ENCODE data around the gene ERC2.

Gene ERC2

DNA sequence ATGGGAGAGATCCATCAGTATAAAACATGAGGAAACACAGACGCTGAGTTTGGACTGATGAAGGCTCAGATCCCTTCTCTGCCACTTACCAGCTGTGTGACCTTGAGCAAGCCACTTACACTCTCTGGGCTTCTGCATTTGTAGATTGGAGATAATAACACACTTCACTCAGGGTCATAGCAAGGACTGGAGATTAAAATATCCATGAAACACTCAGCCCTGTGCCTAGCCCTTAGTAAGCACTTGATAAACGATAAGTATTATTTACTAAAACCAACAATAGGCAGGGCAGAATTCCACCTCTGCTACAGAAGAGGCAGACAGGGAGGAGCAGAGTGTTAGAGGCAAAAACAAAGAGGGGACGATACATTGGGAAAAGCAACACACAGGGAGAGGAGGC, 560.7 kb downstream of the ERC2 start:
- H3K36me3 Mint-ChIP-seq (ENCODE audit: low read depth): no peaks in the 10 kb centered on the region
- no peaks in the 10 kb centered on the region for H3K9me3 Mint-ChIP-seq

DNA sequence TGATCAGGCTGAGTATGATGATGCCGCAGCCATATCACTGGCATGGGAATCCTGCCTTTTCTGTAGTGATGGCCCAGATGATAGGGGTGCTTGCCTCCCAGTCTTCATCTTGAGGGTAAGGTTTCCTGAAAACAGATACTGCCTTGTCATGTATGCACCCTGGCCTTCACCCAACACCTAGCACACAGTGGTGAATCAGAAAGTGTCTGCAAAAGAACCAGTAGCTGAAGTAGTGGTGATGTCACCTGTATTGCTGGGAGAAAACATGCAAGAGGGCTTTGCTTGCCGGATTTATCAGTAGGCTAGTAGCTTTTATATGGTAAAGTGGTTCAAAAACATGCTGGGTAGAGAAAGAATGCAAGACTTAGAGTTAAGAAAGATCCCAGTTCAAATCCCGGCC, 561.4 kb downstream of the ERC2 start:
- Mint-ChIP-seq H3K9me3 (no peaks in the 10 kb centered on the region), H3K27me3 (ENCODE audit: low read depth) (no peaks in the 10 kb centered on the region), H3K4me1 (ENCODE audit: low read depth) (no peaks in the 10 kb centered on the region), H3K27ac (no peak overlapping the region), H3K4me3 (no peak overlapping the region), H3K36me3 (ENCODE audit: low read depth) (no peaks in the 10 kb centered on the region)

More for the DNA sequence above, 560.7 kb downstream of the ERC2 start:
- Mint-ChIP-seq H3K27me3 (ENCODE audit: low read depth) (no peaks in the 10 kb centered on the region), H3K4me1 (ENCODE audit: low read depth) (no peaks in the 10 kb centered on the region), H3K4me3 (no peak overlapping the region), H3K27ac (no peak overlapping the region)

DNA sequence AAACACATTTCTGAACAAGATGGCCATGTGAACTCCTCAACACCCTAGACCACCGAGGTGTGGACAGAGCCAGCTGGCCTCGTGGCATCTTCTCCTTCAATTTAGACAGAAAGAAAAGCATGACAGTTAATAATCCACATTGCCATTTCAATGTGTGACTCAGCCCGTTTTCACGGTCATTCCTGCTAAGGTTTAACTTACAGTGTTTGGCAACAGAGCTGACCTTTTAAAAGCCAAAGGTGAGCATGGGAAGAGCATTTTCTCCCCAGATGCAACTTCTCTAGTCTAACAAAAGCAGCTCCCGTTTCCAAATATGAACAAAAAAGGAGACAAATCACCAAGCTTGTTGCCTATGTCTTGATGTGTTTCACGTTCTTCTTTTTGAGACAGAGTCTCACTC, 563.6 kb downstream of the ERC2 start:
- H3K36me3 Mint-ChIP-seq (ENCODE audit: low read depth): no peaks in the 10 kb centered on the region
- no peaks in the 10 kb centered on the region for H3K27me3 Mint-ChIP-seq (ENCODE audit: low read depth)
- H3K27ac Mint-ChIP-seq: no peak overlapping the region
- H3K4me3 Mint-ChIP-seq: no peak overlapping the region
- no peaks in the 10 kb centered on the region for H3K4me1 Mint-ChIP-seq (ENCODE audit: low read depth)
- H3K9me3 Mint-ChIP-seq: no peaks in the 10 kb centered on the region

DNA sequence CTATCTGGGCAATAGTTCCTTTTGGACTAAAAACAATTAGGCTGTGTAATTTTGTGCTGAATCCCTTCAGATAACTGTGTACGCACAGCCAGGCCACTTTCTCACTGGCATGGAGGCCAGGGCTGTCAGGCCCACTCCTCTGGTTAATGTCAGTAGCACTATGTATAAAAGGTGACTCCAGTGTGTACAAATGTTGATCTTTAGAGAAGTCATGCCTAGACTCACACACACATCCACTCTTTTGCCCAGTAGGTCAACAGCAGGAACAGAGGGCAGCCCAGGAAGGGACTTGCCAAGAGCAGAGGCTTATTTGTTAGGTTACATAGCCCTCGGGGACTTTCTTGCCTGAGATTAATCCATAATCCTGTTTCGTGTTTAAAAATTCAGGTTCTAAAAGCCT, 564.6 kb downstream of the ERC2 start:
- Mint-ChIP-seq H3K27me3 (ENCODE audit: low read depth) (no peaks in the 10 kb centered on the region), H3K27ac (no peak overlapping the region), H3K4me1 (ENCODE audit: low read depth) (no peaks in the 10 kb centered on the region), H3K4me3 (no peak overlapping the region), H3K9me3 (no peaks in the 10 kb centered on the region), H3K36me3 (ENCODE audit: low read depth) (no peaks in the 10 kb centered on the region)

DNA sequence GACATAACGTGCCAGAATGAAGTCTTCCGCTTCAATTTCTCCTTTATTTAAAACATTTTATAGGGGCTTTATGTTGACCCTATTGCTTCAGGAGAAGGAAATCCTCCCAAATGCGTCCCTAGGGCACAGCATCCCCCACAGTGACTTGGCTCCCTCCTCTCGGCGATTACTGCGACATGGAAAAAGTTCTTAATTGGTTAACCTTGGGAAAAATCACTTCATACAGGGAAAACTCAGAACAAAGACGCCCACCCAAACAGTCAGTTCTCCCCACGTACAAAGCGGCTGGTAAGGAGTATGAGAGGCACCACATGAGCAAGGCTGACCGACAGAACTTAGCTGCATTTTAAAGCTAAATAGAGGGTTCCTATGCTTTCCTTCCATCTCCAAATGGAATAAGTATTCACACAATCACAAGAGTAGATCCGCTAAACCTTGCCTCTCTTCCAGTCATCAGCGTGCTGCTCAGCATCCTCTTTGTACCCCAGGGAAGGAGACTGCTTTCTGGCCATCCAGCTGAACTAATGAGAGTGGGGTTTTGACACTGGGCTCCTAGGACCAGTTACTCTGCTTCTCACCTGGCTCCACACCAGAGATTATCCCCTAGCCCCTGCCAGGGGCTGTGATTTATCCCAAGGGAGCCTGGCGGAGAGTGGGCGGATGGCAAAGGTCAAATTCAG, 565.9 kb downstream of the ERC2 start:
- H3K27me3 Mint-ChIP-seq (ENCODE audit: low read depth): no peaks in the 10 kb centered on the region
- no peaks in the 10 kb centered on the region for H3K9me3 Mint-ChIP-seq
- H3K27ac Mint-ChIP-seq: no peak overlapping the region
- H3K4me1 Mint-ChIP-seq (ENCODE audit: low read depth): no peaks in the 10 kb centered on the region
- no peak overlapping the region for H3K4me3 Mint-ChIP-seq
- no peaks in the 10 kb centered on the region for H3K36me3 Mint-ChIP-seq (ENCODE audit: low read depth)

DNA sequence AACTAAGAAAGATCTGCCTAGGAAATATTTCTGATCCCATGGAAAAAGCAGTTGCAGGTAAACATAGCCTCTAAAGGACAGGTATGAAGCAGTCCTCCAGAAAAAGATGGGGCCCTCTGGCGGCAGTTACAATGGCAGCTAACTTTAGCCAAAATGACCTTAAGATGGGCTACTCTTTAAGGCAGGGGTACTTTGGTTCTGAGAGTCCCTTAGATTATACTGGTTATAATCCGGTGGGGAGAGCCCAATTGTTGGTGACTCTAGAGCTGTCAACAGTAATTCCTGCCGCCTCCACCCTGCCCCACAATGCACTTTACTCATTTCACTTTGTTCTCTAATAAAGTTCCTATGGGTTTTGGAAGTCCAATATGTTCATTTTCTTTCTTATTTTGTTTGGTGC, 568.4 kb downstream of the ERC2 start:
- H3K9me3 Mint-ChIP-seq: no peaks in the 10 kb centered on the region
- no peaks in the 10 kb centered on the region for H3K4me1 Mint-ChIP-seq (ENCODE audit: low read depth)
- no peak overlapping the region for H3K27ac Mint-ChIP-seq
- H3K4me3 Mint-ChIP-seq: no peak overlapping the region
- no peaks in the 10 kb centered on the region for H3K27me3 Mint-ChIP-seq (ENCODE audit: low read depth)
- no peaks in the 10 kb centered on the region for H3K36me3 Mint-ChIP-seq (ENCODE audit: low read depth)

DNA sequence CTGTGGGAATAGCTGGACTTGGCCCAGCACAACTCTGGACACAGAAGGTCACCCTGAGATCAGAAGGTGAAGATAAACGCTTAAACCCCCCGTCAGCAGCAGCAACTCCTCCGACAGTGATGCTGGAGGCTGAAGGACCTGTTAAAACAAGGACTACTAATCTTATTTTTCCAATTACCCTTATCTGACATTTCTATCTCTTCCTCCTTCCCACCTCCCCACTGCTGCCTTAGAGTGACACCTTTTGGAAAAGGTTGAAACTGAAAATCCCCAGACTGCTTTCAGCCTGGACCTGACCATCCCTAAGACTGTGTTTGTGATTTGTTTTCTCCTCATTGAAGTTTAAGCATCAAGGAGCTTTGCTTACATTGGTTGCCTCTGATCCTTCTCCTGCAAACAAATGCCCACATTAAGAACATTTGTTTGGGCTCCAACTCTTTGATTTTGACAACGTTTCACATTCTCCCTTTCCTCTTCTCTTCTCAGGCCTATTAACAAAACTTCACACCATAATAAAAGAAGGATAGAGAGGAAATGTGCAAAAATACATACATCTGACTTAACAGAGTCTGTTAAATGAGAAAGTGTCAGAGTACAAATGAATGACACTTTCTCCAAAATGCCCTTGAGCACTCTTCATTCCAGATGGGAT, 570.6 kb downstream of the ERC2 start:
- no peaks in the 10 kb centered on the region for H3K27me3 Mint-ChIP-seq (ENCODE audit: low read depth)
- H3K27ac Mint-ChIP-seq: no peak overlapping the region
- H3K4me3 Mint-ChIP-seq: no peak overlapping the region
- no peaks in the 10 kb centered on the region for H3K4me1 Mint-ChIP-seq (ENCODE audit: low read depth)
- H3K36me3 Mint-ChIP-seq (ENCODE audit: low read depth): no peaks in the 10 kb centered on the region
- no peaks in the 10 kb centered on the region for H3K9me3 Mint-ChIP-seq

DNA sequence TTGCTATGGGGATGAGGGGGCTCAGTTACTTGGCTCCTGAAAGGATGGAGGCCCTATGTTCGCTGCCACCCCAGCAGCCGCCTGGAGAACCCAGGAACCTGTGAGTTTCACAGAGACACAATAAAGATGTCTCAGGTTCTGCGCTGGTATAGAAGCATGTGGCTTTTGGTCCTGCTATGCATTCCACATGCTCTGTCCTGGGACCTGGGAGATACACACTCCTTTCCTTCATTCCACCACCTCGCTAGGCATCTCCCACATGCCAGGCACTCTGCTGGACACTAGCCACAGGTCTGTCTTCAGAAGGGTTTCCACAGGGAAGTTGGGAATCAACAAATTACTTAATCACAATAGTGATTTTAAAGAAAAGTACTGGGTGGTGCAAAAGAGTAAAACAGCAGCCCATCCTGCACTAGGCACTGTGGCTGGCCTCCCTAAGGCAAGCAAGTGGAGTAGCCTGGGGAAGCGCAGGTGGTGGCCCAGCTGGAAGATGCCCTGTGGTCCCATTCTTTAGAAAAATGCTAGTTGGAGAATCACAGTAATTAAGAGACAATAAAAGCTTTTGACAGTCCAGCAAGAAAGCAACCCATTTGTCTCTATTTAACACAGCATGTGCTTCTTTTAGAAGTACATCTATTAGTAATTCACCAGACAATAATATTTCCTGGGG, 572.2 kb downstream of the ERC2 start:
- H3K9me3 Mint-ChIP-seq: no peaks in the 10 kb centered on the region
- no peaks in the 10 kb centered on the region for H3K4me1 Mint-ChIP-seq (ENCODE audit: low read depth)
- no peak overlapping the region for H3K27ac Mint-ChIP-seq
- H3K36me3 Mint-ChIP-seq (ENCODE audit: low read depth): no peaks in the 10 kb centered on the region
- no peak overlapping the region for H3K4me3 Mint-ChIP-seq
- H3K27me3 Mint-ChIP-seq (ENCODE audit: low read depth): no peaks in the 10 kb centered on the region

DNA sequence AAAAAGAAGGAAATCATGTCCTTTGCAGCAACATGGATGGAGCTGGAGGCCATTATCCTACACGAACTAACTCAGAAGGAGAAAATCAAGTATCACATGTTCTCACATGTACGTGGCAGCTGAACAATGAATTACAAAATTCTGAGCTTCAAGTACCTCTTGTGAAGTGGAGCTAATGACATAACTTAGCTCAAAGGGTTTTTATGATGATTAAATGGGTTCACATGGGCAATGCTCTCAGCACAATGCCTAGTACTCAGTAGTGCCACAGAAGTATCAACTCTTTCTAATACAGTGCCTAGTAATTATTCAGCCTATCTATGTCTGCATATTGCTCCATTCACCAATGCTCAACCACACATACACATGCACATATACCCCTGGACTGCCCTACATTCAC, 573.7 kb downstream of the ERC2 start:
- Mint-ChIP-seq H3K27me3 (ENCODE audit: low read depth) (no peaks in the 10 kb centered on the region), H3K27ac (no peak overlapping the region), H3K4me1 (ENCODE audit: low read depth) (no peaks in the 10 kb centered on the region), H3K4me3 (no peak overlapping the region), H3K9me3 (no peaks in the 10 kb centered on the region), H3K36me3 (ENCODE audit: low read depth) (no peaks in the 10 kb centered on the region)

DNA sequence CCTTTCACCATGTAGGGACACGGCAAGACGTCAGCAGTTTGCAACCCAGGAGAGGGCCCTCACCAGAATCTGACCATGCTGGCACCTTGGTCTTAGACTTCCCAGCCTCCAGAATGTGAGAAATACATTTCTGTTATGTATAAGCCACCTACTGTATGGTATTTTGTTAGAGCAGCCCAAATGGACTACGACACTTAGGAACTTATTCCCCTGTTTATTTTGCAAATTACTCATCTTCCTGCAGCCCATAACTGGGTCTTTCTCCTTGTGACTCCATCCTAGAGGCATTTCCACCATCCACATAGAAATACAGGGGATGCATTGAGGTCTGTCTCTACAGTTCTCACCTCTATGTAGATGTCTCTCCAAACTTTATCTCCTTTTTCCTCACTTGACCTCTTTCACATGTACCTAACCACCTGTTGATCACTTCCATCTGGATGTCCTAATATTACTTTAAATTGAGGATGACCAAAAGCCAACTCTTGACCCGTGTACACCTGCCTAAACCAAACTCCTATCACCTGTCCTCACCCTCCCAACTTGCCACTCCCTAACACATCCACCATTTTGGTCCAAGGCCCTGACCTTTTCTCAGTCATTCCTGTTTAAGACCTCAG, 575.1 kb downstream of the ERC2 start:
- H3K4me3 Mint-ChIP-seq: no peak overlapping the region
- H3K27me3 Mint-ChIP-seq (ENCODE audit: low read depth): no peaks in the 10 kb centered on the region
- H3K4me1 Mint-ChIP-seq (ENCODE audit: low read depth): no peaks in the 10 kb centered on the region
- no peaks in the 10 kb centered on the region for H3K36me3 Mint-ChIP-seq (ENCODE audit: low read depth)
- H3K27ac Mint-ChIP-seq: no peak overlapping the region
- no peaks in the 10 kb centered on the region for H3K9me3 Mint-ChIP-seq

DNA sequence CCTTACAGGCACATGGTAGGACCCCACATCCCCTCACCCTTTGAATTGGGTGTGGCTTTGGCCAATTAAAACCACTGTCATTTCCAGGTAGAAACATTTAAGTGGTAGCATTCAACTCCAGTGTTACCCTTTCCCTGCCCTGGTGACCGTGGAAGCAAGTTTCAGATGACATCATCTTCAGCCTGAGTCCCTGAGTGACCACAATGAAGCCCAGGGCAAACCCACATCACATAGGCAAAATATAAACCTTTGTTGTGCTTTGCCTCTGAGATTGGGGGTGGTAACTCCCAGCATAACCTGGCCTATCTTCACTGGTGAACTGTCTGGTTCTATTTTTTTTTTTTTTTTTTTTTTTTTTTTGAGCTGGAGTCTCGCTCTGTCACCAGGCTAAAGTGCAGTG, 577.2 kb downstream of the ERC2 start:
- Mint-ChIP-seq H3K36me3 (ENCODE audit: low read depth) (no peaks in the 10 kb centered on the region), H3K4me1 (ENCODE audit: low read depth) (no peaks in the 10 kb centered on the region), H3K27ac (no peak overlapping the region), H3K9me3 (no peaks in the 10 kb centered on the region), H3K27me3 (ENCODE audit: low read depth) (no peaks in the 10 kb centered on the region), H3K4me3 (no peak overlapping the region)

DNA sequence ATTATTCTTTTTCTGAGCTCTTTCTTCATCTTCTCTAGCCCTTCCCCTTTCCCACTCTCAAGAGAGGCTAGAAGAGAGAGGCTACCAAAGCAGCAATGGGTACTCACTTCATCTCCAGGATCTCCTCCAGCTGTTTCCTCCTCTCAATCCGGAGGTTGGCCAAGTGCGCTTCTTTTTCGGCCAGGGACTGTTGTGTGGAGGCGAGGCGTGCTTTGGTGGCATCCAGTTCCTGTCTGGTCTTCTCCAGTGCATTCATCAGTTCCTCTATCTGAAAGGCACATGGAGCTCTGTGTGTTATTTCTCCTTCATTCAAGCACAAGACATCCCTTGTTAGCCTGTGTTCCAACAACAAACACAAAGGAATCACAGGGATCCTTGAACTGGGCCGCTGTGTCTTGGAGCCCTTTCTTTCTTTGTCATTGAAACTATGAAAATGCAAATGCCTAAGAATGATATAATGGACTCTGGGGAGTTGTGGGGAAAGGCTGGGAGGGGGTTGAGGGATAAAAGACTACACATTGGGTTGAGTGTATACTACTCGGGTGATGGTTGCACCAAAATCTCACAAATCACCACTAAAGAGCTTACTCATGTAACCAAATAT, 579.9 kb downstream of the ERC2 start:
- Mint-ChIP-seq H3K4me1 (ENCODE audit: low read depth) (no peaks in the 10 kb centered on the region), H3K4me3 (no peak overlapping the region), H3K27me3 (ENCODE audit: low read depth) (no peaks in the 10 kb centered on the region), H3K27ac (no peak overlapping the region), H3K9me3 (no peaks in the 10 kb centered on the region), H3K36me3 (ENCODE audit: low read depth) (no peaks in the 10 kb centered on the region)

DNA sequence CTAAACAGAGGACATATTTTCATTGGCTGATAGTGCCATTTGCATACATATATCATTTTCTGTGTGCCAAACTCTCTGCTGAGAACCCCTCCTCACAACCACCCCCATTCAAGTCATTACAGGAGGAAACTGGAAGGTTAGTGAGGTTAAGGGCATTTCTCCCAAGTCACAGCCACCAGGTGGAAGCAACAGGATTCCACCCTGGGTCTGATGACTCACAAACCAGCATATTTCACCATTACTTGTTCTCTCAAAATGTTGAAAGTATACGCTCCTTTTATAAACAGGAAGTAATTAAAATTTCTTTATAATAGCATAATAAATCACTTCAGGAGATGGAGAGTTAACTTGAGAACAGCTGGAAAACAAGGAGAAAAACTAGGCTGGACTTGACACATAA, 582.5 kb downstream of the ERC2 start:
- Mint-ChIP-seq H3K4me1 (ENCODE audit: low read depth) (no peaks in the 10 kb centered on the region), H3K4me3 (no peak overlapping the region), H3K9me3 (no peaks in the 10 kb centered on the region), H3K27ac (no peak overlapping the region), H3K36me3 (ENCODE audit: low read depth) (no peaks in the 10 kb centered on the region), H3K27me3 (ENCODE audit: low read depth) (no peaks in the 10 kb centered on the region)

DNA sequence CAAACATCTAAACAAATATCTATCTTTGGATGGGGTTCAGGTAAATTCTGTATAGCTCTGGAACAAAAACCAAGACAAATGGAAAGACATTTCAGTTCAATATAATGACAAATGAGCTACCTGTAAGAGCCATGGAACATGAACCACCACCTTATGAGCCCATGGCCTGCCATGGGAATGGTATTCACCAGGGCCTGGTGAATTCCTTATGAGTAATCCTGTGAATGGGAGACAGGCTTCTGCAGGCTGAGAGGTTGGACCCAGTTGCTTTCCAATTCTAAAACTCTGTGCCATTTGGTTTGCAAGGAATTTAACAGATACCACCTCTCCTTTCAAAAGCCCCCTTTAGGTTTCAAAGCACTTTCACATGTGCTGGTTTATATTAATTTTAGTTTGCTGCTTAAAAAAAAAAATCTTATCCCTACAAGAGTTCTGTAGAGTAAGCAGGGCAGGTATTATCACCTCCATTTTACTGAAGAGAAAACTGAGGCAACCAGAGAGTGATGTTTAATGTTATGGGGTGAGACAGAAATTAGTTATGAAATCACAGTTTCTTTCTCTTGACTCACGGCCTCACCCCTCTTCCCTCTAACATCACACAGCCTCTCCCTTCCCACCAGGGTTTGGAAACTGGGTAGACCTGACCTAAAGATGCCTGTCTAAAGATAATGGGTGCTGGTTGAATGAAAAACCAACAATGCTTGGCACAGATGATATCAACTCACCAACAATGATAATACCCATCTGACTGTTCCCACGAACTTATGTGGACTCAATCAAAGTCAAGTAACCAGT, 583.6 kb downstream of the ERC2 start:
- no peaks in the 10 kb centered on the region for H3K4me1 Mint-ChIP-seq (ENCODE audit: low read depth)
- H3K9me3 Mint-ChIP-seq: no peaks in the 10 kb centered on the region
- no peak overlapping the region for H3K27ac Mint-ChIP-seq
- H3K27me3 Mint-ChIP-seq (ENCODE audit: low read depth): no peaks in the 10 kb centered on the region
- no peaks in the 10 kb centered on the region for H3K36me3 Mint-ChIP-seq (ENCODE audit: low read depth)
- no peak overlapping the region for H3K4me3 Mint-ChIP-seq

Measured in T-helper 1 cell treated with Interleukin-12 subunit alpha and Interleukin-12 subunit beta and Interleukin-4 antibody, amounts not matched to agents 30 μg/mL and 1 μg/mL, for 36 hours (primary cell).